Hepatocyte (in vitro differentiated cells): ENCODE data around the gene EHBP1L1. TPM values are rescaled to one million over a fixed set of nuclear protein-coding genes. Genes with fewer than 3 reads are reported as not detected.
"Not testable (repeated sequence)": the region's sequence is repeated elsewhere in the genome, so short reads cannot be mapped to it uniquely, and the experiment has no call there.

ENCODE experiments used
- DNase-seq: peaks from one replicate; pipeline ENCODE4 v3.0.0-alpha.2; 2016; ENCODE audit warnings: low spot score
- H2AFZ ChIP-seq: fragments of 200-600 bp; sonication (generic); 2 replicates; pipeline ENCODE4 v1.6.0; 2016; ENCODE audit warnings: antibody characterized with exemption, mild to moderate bottlenecking
- H3K27ac ChIP-seq: fragments of 200-600 bp; sonication (generic); 2 replicates; pipeline ENCODE4 v1.5.1; 2016; ENCODE audit warnings: mild to moderate bottlenecking
- H3K27me3 ChIP-seq: fragments of 200-600 bp; sonication (generic); 2 replicates; pipeline ENCODE4 v1.6.1; 2016
- H3K36me3 ChIP-seq: fragments of 200-600 bp; sonication (generic); replicated peaks from 2 replicates; pipeline ENCODE4 v1.5.1; 2016; ENCODE audit warnings: low read depth; ENCODE audit not compliant: insufficient read depth
- H3K4me1 ChIP-seq: fragments of 200-600 bp; sonication (generic); 2 replicates; pipeline ENCODE4 v1.5.1; 2016; ENCODE audit warnings: mild to moderate bottlenecking, moderate library complexity; ENCODE audit not compliant: insufficient read depth
- H3K4me2 ChIP-seq: fragments of 200-600 bp; sonication (generic); 2 replicates; pipeline ENCODE4 v1.6.0; 2016
- H3K4me3 ChIP-seq: fragments of 200-600 bp; sonication (generic); 2 replicates; pipeline ENCODE4 v1.5.1; 2016; ENCODE audit warnings: mild to moderate bottlenecking
- H3K79me2 ChIP-seq: fragments of 200-600 bp; sonication (generic); 2 replicates; pipeline ENCODE4 v1.6.0; 2017; ENCODE audit warnings: mild to moderate bottlenecking
- H3K9me2 ChIP-seq: fragments of 200-600 bp; sonication (generic); replicated peaks from 2 replicates; pipeline ENCODE4 v1.6.0; 2017; ENCODE audit warnings: mild to moderate bottlenecking; ENCODE audit not compliant: insufficient read depth
- H3K9me3 ChIP-seq: fragments of 200-600 bp; sonication (generic); 2 replicates; pipeline ENCODE4 v1.5.1; 2016; ENCODE audit warnings: low read depth, mild to moderate bottlenecking
- H4K20me1 ChIP-seq: fragments of 200-600 bp; sonication (generic); 2 replicates; pipeline ENCODE4 v1.6.0; 2016; ENCODE audit warnings: mild to moderate bottlenecking; ENCODE audit not compliant: insufficient read depth, poor library complexity, severe bottlenecking
- CTCF ChIP-seq: fragments of 200-600 bp; sonication (generic); IDR thresholded peaks from 2 replicates; pipeline ENCODE4 v1.5.1; 2016; ENCODE audit warnings: antibody characterized with exemption, mild to moderate bottlenecking; ENCODE audit not compliant: poor library complexity
- EZH2 ChIP-seq: fragments of 200-600 bp; sonication (generic); IDR thresholded peaks from 2 replicates; pipeline ENCODE4 v1.6.1; 2016; ENCODE audit warnings: antibody characterized with exemption, mild to moderate bottlenecking, borderline replicate concordance
- EZH2phosphoT487 ChIP-seq: fragments of 200-600 bp; sonication (generic); IDR thresholded peaks from one replicate; pipeline ENCODE4 v1.6.1; 2018; ENCODE audit warnings: antibody characterized with exemption, mild to moderate bottlenecking, low read depth, moderate library complexity; ENCODE audit not compliant: unreplicated experiment, severe bottlenecking
- WGBS: methylation state at CpG from one replicate; pipeline ENCODE4 v1.1.6; 2016; ENCODE audit warnings: low lambda C conversion rate; ENCODE audit errors: missing lambda C conversion rate; 5-methylcytosine and 5-hydroxymethylcytosine counted together
- polyA plus RNA-seq: library from polyadenylated mRNA; unstranded; fragments of >200 nt; fragmentation: Nextera tagmentation; extraction: Ambion mirVana; gene quantifications from 2 replicates; pipeline ENCODE4 v1.2.1, GENCODE V29; 2016
- total RNA-seq: library from RNA; depleted of rRNA; stranded (reverse); fragments of >200 nt; gene quantifications from 2 replicates; pipeline ENCODE4 v1.2.3, GENCODE V29; 2014

The EHBP1L1 gene
- total and polyA plus RNA-seq, 2 experiments from 2014 or later = 12.5 to 20.9 TPM

- peaks cover 31% of the 10 kb centered on the region for H3K4me1 ChIP-seq
- H2AFZ ChIP-seq = no peak overlapping the region
- TF ChIP-seq CTCF = no peak
- no peak for TF ChIP-seq EZH2
- no peak for TF ChIP-seq EZH2phosphoT487
- no peak for DNase-seq
- H3K9me2 ChIP-seq = no peaks in the 10 kb centered on the region
- H3K4me2 ChIP-seq = no peak overlapping the region
- H3K27me3 ChIP-seq = no peaks in the 10 kb centered on the region
- no peaks in the 10 kb centered on the region for H3K9me3 ChIP-seq
- no peak overlapping the region for H3K4me3 ChIP-seq
- 89% methylated on average over 7 of the region's 7 CpGs for WGBS
- H3K36me3 ChIP-seq = no peaks in the 10 kb centered on the region
- peaks cover 8% of the 10 kb centered on the region for H3K79me2 ChIP-seq
- H4K20me1 ChIP-seq = no peaks in the 10 kb centered on the region
- no peak overlapping the region for H3K27ac ChIP-seq
These were observed 13.8 kb upstream of the EHBP1L1 start for GRCh38 chr11:65562020-65562419.

- no peaks in the 10 kb centered on the region for H3K27me3 ChIP-seq
- H3K9me3 ChIP-seq = no peaks in the 10 kb centered on the region
- TF ChIP-seq EZH2 = no peak
- TF ChIP-seq CTCF = no peak
- no peak for TF ChIP-seq EZH2phosphoT487
- H3K4me1 ChIP-seq = peaks cover 26% of the 10 kb centered on the region
- DNase-seq = no peak
- H3K79me2 ChIP-seq = peaks cover 16% of the 10 kb centered on the region
- H3K36me3 ChIP-seq = no peaks in the 10 kb centered on the region
- no peaks in the 10 kb centered on the region for H3K9me2 ChIP-seq
- H4K20me1 ChIP-seq = no peaks in the 10 kb centered on the region
- no peak overlapping the region for H3K27ac ChIP-seq
- no peak overlapping the region for H2AFZ ChIP-seq
- 89% methylated on average over 8 of the region's 9 CpGs for WGBS
- H3K4me3 ChIP-seq = no peak overlapping the region
- H3K4me2 ChIP-seq = no peak overlapping the region
These were observed 13.1 kb upstream of the EHBP1L1 start for GRCh38 chr11:65562788-65563187.

- H3K4me2 ChIP-seq = no peak overlapping the region
- H3K27me3 ChIP-seq = no peaks in the 10 kb centered on the region
- peaks cover 24% of the 10 kb centered on the region for H3K79me2 ChIP-seq
- no peaks in the 10 kb centered on the region for H4K20me1 ChIP-seq
- no peaks in the 10 kb centered on the region for H3K36me3 ChIP-seq
- DNase-seq = no peak
- peaks cover 28% of the 10 kb centered on the region for H3K4me1 ChIP-seq
- no peak overlapping the region for H3K27ac ChIP-seq
- H3K9me2 ChIP-seq = no peaks in the 10 kb centered on the region
- TF ChIP-seq EZH2phosphoT487 (no peak), EZH2 (no peak), CTCF (no peak)
- H2AFZ ChIP-seq = no peak overlapping the region
- WGBS = 88% methylated on average over 4 of the region's 4 CpGs
- no peak overlapping the region for H3K4me3 ChIP-seq
- no peaks in the 10 kb centered on the region for H3K9me3 ChIP-seq
These were observed 12.3 kb upstream of the EHBP1L1 start for GRCh38 chr11:65563601-65564000.

GRCh38 chr11:65564879-65565559, 10.8 kb upstream of the EHBP1L1 start:
- not testable (repeated sequence) for H3K36me3 ChIP-seq, DNase-seq, H3K4me2 ChIP-seq, H3K27ac ChIP-seq, H3K9me3 ChIP-seq, H3K27me3 ChIP-seq, H3K4me3 ChIP-seq, H4K20me1 ChIP-seq, H2AFZ ChIP-seq, H3K9me2 ChIP-seq
- Histone ChIP-seq H3K79me2 (peaks cover 31% of the 10 kb centered on the region), H3K4me1 (peaks cover 21% of the 10 kb centered on the region)
- WGBS = 93% methylated on average over 12 of the region's 12 CpGs
